GM19455 (cell line): ENCODE measurements around the gene FCGBP.
"Not testable (repeated sequence)": the region's sequence is repeated elsewhere in the genome, so short reads cannot be mapped to it uniquely, and the experiment has no call there.

Experiments
- ATAC-seq: cut with Tn5 transposase; IDR thresholded peaks from one replicate; pipeline ENCODE4 v1.9.1; 2021; ENCODE audit not compliant: unreplicated experiment

Gene FCGBP

GRCh38 chr19:39934584-39935363 is at the start of gene FCGBP:
Gene FCGBP (minus strand): TSS chr19:39934634.
- ATAC-seq: no peak

GRCh38 chr19:39983695-39984300 is 49.4 kb upstream of the FCGBP start:
- no peak for ATAC-seq

- ATAC-seq: no peak
Observed at GRCh38 chr19:39982883-39983282, 48.4 kb upstream of the FCGBP start.

GRCh38 chr19:39974377-39975155 is 40.1 kb upstream of the FCGBP start:
- ATAC-seq: no peak

DNA sequence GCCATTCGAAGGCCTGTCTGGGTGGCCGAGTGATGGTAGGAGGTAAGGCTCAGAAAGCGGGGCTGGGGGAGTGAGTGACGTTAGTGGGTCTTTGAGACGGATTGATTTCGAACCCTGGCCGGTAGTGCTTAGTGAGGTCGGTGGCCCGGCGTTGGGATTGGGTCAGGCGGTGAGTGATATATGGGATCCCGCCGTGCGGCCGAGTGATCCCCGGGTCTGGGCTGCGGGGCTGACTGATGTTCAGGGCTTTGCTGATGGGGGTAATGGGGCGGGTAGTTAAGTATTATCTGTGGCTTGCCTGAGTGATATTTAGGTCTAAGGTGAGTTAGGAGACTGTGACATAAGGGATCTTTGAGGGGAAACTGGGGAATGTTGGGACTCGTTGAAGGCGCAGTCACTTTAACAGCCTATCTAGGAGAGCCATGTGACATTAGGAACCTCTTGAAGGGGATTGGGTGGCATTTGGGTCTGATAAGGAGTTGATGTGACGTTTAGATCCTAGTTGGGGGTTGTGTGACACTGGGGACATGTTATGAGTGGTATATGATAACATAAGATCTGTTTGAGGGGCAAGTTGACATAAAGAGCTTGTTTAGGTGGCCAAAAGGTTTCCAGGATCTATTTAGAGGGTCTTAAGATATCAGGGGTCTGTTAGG is 37.1 kb upstream of the FCGBP start:
- no peak for ATAC-seq

- ATAC-seq: peak; percentile 95
Observed at GRCh38 chr19:39970675-39971379, 36.4 kb upstream of the FCGBP start, which contains the start of gene PSMC4. Gene PSMC4 (plus strand): TSS chr19:39971165. CDS start chr19:39971203, 38 bp downstream.

DNA sequence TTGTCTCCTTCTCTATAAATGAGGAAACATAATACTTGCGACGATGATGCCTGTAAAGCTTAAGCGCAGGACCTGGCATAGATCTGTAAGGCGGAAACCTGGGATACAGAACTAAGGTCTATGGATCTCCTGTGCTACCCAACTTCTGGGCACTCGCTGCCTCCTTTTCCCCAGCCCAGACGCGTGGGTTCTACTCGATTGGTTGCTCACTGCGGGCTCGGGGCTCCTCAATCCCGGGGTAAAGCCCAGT is 35.9 kb upstream of the FCGBP start:
- no peak for ATAC-seq

DNA sequence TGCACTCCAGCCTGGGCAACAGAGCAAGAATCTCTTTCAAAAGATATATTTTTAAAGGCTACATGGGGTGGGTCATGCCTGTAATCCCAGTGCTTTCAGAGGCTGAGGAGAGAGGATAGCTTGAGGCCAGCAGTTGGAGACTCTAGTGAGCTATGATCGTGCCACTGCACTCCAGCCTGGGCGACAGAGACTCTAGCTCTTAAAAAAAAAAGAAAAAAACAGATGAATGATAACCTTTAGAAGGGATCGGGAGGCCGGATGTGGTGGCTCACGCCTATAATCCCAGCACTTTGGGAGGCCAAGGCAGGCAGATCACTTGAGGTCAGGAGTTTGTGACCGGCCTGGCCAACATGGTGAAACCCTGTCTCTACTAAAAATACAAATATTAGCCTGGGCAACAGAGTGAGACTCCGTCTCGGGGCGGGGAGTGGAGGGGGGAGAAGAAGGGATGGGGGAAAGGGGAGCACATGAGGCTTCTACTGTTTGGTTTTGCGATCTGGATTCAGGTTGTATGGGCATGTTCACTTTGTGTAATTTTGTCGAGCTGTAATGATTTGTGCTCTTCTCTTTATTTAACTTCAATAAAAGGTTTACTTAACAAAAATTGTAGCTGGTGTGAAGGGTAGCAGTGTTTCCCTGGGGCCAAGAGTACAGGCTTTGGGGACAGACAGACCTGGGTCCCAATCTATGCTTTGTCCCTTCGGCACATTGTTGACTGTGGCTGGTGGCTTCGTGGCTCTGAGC is 35.4 kb upstream of the FCGBP start:
- ATAC-seq: no peak

- ATAC-seq: no peak
Observed at GRCh38 chr19:39969266-39969665, 34.8 kb upstream of the FCGBP start.

- ATAC-seq: no peak
Observed at GRCh38 chr19:39968789-39969188, 34.4 kb upstream of the FCGBP start.

GRCh38 chr19:39967561-39967960 is 33.1 kb upstream of the FCGBP start:
- ATAC-seq: no peak

GRCh38 chr19:39966617-39967016 is 32.2 kb upstream of the FCGBP start:
- ATAC-seq: no peak

- no peak for ATAC-seq
Observed at GRCh38 chr19:39963898-39964297, 29.5 kb upstream of the FCGBP start.

- not testable (repeated sequence) for ATAC-seq
Observed at GRCh38 chr19:39959407-39959806, 25.0 kb upstream of the FCGBP start.

DNA sequence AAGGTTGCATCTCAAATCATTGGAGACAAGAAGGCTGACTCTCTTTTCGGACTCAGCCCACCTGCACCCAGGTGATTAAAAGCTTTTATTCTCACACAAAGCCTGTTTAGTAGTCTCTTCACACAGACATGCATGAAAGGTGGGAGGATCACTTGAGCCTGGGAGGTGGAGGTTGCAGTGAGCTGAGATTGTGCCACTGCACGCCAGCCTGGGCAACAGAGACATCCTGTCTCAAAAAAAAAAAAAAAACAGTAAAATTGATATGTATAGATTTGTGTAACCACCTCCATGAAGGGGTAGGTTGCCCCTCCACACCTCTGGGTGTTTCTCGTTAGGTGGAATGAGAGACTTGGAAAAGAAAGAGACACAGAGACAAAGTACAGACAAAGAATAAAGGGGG is 24.5 kb upstream of the FCGBP start:
- not testable (repeated sequence) for ATAC-seq

DNA sequence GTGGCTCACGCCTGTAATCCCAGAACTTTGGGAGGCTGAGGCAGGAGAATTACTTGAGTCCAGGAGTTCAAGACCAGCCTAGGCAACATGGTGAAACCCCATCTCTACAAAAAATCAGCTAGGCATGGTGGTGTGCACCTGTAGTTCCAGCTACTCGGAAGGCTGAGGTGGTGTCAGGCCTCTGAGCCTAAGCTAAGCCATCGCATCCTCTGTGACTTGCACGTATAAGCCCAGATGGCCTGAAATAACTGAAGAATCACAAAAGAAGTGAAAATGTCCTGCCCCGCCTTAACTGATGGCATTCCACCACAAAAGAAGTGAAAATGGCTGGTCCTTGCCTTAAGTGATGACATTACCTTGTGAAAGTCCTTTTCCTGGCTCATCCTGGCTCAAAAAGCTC is 23.5 kb upstream of the FCGBP start:
- not testable (repeated sequence) for ATAC-seq

DNA sequence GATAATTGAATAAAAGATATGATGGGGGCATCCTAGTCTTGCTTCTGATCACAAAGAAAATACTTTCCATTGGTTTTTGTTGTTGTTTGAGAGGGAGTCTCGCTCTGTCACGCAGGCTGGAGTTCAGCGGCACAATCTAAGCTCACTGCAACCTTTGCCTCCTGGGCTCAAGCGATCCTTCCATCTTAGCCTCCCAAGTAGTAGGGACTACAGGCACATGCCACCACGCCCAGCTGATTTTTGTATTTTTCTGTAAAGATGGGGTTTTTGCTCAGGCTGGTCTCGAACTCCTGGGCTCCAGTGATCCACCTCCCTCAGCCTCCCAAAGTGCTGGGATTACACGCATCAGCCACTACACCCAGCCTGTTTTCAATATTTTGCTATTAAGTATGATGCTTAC is 19.5 kb upstream of the FCGBP start:
- ATAC-seq: no peak

- ATAC-seq: no peak
Observed at GRCh38 chr19:39951686-39952085, 17.3 kb upstream of the FCGBP start.

DNA sequence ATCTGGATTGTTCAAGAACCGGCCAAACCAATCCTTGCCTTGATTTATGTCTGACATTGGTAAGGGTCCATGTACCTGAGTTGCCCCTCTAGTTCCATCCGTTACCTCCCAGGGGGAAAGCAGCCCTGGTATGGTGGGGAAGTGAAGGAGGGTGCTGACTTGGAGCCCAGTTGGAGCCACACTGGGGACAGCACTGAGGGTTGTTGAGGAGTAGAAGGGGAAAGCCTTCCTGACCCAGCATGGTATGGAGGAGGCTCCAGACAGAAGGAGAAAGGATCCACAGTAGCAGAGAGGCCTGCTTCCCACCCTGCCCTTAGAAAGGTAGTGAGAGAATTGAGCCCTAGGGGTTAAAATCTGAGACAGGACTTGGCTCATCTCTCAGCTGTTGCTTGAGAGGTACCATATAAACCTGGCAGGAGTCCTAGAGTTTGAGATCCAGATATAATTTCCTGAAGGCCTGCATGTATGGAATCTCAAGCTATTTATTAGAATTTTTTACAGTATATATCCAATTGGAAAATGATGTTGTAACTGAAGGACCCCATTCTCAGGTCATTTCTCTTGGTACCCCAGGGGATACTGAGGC is 16.7 kb upstream of the FCGBP start:
- no peak for ATAC-seq
